ENCODE data around the gene OPCML. TPM values are rescaled to one million over a fixed set of nuclear protein-coding genes. Genes with fewer than 3 reads are reported as not detected.

Gene OPCML
- total RNA-seq, 2 donors from 2014 or later = not detected

DNA sequence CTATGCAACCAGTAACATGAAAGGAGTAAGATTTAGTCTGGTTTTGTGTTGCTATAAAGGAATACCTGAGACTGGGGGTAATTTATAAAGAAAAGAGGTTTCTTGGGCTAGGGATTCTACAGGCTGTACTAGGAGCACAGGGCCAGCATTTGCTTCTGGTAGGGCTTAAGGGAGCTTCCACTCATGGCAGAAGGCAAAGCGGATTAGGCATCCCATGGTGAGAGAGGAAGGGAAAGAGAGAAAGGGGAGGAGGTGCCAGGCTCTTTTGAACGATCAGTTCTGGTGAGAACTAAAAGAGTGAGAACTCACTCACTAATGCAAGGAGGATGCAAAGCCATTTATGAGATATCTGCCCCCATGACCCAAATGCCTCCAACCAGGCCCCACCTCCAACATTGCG is 283.2 kb downstream of the OPCML start:
- no peak for ATAC-seq (ENCODE audit: insufficient number of reproducible peaks, low FRiP score, low read depth)
- TF ChIP-seq, protein P1, sequence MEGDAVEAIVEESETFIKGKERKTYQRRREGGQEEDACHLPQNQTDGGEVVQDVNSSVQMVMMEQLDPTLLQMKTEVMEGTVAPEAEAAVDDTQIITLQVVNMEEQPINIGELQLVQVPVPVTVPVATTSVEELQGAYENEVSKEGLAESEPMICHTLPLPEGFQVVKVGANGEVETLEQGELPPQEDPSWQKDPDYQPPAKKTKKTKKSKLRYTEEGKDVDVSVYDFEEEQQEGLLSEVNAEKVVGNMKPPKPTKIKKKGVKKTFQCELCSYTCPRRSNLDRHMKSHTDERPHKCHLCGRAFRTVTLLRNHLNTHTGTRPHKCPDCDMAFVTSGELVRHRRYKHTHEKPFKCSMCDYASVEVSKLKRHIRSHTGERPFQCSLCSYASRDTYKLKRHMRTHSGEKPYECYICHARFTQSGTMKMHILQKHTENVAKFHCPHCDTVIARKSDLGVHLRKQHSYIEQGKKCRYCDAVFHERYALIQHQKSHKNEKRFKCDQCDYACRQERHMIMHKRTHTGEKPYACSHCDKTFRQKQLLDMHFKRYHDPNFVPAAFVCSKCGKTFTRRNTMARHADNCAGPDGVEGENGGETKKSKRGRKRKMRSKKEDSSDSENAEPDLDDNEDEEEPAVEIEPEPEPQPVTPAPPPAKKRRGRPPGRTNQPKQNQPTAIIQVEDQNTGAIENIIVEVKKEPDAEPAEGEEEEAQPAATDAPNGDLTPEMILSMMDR (IDR thresholded peaks at IDR 0.05) = no peak
- no peaks in the 10 kb centered on the region for H3K9me3 ChIP-seq
- H3K36me3 ChIP-seq = no peaks in the 10 kb centered on the region
- no peak overlapping the region for H3K27ac ChIP-seq
- H3K4me1 ChIP-seq (ENCODE audit: control insufficient read depth in 1 of 2, low read depth in 2 of 2) = no peaks in the 10 kb centered on the region
- DNase-seq (ENCODE audit: low spot score) = no peak
- no peaks in the 10 kb centered on the region for H3K27me3 ChIP-seq (replicated peaks; ENCODE audit: insufficient read depth)
- H3K4me3 ChIP-seq = no peak overlapping the region

DNA sequence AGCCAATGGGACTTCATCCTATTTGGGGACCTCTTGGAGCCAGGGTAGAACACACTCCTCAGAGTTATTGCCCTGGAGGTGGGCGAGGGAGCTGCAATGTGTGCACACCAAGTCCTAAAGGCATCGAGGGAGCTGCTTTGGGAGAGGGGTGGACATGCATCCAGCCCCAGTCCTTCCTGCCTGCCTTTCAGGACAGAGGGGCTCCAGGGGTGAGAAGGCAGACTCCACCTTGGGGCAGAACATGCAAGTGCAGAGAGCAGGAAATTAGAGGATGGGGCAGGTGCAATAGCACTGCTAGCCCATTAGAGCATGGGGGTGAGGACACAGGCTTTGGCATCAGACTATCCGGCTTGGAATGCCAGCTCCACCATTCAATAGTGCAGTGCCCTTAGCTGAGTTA is 288.5 kb downstream of the OPCML start:
- no peaks in the 10 kb centered on the region for H3K36me3 ChIP-seq
- H3K27me3 ChIP-seq (replicated peaks; ENCODE audit: insufficient read depth) = no peaks in the 10 kb centered on the region
- no peaks in the 10 kb centered on the region for H3K4me1 ChIP-seq (ENCODE audit: control insufficient read depth in 1 of 2, low read depth in 2 of 2)
- H3K4me3 ChIP-seq = no peak overlapping the region
- no peaks in the 10 kb centered on the region for H3K9me3 ChIP-seq
- ATAC-seq (ENCODE audit: insufficient number of reproducible peaks, low FRiP score, low read depth) (no peak), DNase-seq (ENCODE audit: low spot score) (no peak)
- no peak overlapping the region for H3K27ac ChIP-seq
- TF ChIP-seq, protein P1 (IDR thresholded peaks at IDR 0.05) = no peak

DNA sequence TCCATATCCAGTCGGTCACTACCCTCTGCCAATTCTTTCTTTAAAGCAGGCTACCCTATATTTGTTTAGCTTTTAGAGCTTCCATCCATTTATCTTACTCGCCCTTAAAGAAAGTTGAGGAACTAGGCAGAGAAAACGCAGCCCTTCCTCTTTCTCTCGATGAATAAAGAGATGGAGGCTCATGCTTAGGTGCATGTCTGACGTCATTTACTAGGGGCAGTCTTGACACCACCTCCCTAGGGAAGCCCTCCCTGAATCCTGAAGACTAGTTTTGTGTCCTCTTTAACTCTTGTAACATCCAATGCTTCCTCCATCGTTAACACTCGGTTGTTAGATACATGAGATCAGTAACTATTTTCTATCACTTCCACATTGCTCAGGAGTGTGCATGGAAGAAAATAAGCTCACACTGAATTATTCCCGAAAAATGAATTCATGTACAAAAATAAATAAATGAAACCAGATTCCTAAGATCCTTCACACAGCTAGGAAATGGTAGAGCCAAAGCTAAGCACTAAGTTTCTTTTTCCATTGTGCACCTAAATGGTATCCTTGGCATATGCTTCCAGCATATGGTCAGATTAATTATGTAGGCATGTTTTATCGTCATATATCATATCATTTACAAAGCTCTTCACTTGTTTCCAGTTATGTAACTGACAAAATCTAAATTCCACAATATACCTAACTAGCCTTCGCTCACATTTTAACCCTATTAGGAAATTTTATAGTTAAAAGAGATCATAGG is 291.2 kb downstream of the OPCML start:
- no peak for ATAC-seq (ENCODE audit: insufficient number of reproducible peaks, low FRiP score, low read depth)

DNA sequence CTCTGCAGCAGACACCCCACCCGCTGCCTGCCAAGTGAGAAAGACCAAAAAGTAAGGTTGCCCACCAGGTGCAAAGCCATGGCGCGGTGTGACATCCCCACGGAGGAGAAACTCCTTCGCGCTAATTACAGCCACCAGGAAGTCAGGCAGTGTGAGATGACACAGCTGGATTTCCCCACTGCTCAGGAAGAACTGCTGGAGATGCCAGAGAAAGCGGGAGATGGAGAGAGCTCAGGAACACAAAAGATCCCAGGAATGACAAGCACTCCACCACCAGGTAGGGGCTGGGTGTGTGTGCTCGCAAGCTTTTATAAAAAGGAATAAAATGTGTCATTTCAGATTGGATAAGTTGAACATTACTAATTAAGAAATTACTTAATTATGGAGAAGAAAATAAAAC is 292.7 kb downstream of the OPCML start:
- H3K27ac ChIP-seq = no peak overlapping the region
- H3K27me3 ChIP-seq (replicated peaks; ENCODE audit: insufficient read depth) = no peaks in the 10 kb centered on the region
- TF ChIP-seq, protein P1 (IDR thresholded peaks at IDR 0.05) = no peak
- no peaks in the 10 kb centered on the region for H3K4me1 ChIP-seq (ENCODE audit: control insufficient read depth in 1 of 2, low read depth in 2 of 2)
- DNase-seq (ENCODE audit: low spot score) (no peak), ATAC-seq (ENCODE audit: insufficient number of reproducible peaks, low FRiP score, low read depth) (no peak)
- no peaks in the 10 kb centered on the region for H3K36me3 ChIP-seq
- H3K9me3 ChIP-seq = no peaks in the 10 kb centered on the region
- no peak overlapping the region for H3K4me3 ChIP-seq

More for the DNA sequence above, 291.2 kb downstream of the OPCML start:
- no peak overlapping the region for H3K4me3 ChIP-seq
- H3K27ac ChIP-seq = no peak overlapping the region
- H3K27me3 ChIP-seq (replicated peaks; ENCODE audit: insufficient read depth) = no peaks in the 10 kb centered on the region
- H3K36me3 ChIP-seq = no peaks in the 10 kb centered on the region
- H3K4me1 ChIP-seq (ENCODE audit: control insufficient read depth in 1 of 2, low read depth in 2 of 2) = no peaks in the 10 kb centered on the region
- DNase-seq (ENCODE audit: low spot score) = no peak
- TF ChIP-seq, protein P1 (IDR thresholded peaks at IDR 0.05) = no peak
- H3K9me3 ChIP-seq = no peaks in the 10 kb centered on the region

DNA sequence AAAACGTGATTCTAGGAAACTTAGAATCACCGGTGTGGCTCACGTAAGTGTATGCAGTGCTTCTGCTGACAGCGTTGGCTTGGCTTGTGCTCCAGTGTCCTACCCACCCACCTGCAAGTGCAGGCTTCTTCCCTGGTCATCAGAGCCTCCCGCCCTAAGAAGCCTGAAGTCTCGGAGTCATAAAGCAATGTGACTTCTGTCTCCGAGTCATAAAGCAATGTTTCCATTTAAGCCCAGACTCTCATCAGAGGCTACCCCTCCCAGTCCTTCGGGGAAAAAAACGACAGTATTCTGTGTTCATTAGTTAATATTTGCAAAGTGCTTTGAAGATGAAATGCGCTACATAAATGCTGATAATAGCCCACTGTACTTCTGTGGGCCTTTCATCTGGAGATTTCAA is 293.8 kb downstream of the OPCML start:
- Histone ChIP-seq H3K9me3 (no peaks in the 10 kb centered on the region), H3K4me3 (no peak overlapping the region), H3K4me1 (ENCODE audit: control insufficient read depth in 1 of 2, low read depth in 2 of 2) (no peaks in the 10 kb centered on the region), H3K36me3 (no peaks in the 10 kb centered on the region), H3K27me3 (replicated peaks; ENCODE audit: insufficient read depth) (no peaks in the 10 kb centered on the region), H3K27ac (no peak overlapping the region)
- DNase-seq (ENCODE audit: low spot score) (no peak), ATAC-seq (ENCODE audit: insufficient number of reproducible peaks, low FRiP score, low read depth) (no peak)
- TF ChIP-seq, protein P1 (IDR thresholded peaks at IDR 0.05) = no peak

Data from thoracic aorta (tissue), 2 donors.